A549 (cell line): ENCODE measurements around the gene POP4. TPM values are rescaled to one million over a fixed set of nuclear protein-coding genes. Genes with fewer than 3 reads are reported as not detected.

Experiments used
- ATAC-seq, 2 experiments: fragments of 200-7000 bp in 1 of 2; fragments of >200 bp in 1 of 2; cut with Nextera tagmentation in 1 of 2; cut with Tn5 transposase in 1 of 2; 3 replicates each; pipeline versions ENCODE4 v1.8.0 to v1.9.1; 2018 to 2020; ENCODE audit warnings: mild to moderate bottlenecking in 1 of 2, moderate library complexity in 1 of 2
- CTCF ChIA-PET: fragments of 300-600 bp; sonication (Branson Sonifier 250); formaldehyde crosslinking; extraction: SDS; loops from one replicate; lab custom pipeline; 2021; ENCODE audit warnings: antibody characterized with exemption, inconsistent platforms; lab: Yijun Ruan, JAX
- POLR2A ChIA-PET: fragments of 350-600 bp; formaldehyde crosslinking; extraction: SDS; loops from one replicate; lab custom pipeline; 2021; ENCODE audit warnings: antibody characterized with exemption, inconsistent platforms; lab: Yijun Ruan, JAX
- DNase-seq, 2 experiments: peaks; one replicate each; pipeline versions ENCODE4 v3.0.0 to v3.0.0-alpha.2; 2011 to 2016; ENCODE audit warnings: low read depth in 1 of 2, low spot score in 1 of 2
- FAIRE-seq: peaks from 2 replicates; lab custom pipeline; 2011; peaks lifted over from hg19 to GRCh38; lab: Jason Lieb, UNC
- H3K27ac ChIP-seq, 2 experiments: fragments of >200 bp; sonication (Bioruptor Twin); formaldehyde crosslinking; 3 replicates each; pipeline ENCODE4 v1.5.1; 2016 to 2017
- H3K4me1 ChIP-seq: fragments of >200 bp; sonication (Bioruptor Twin); formaldehyde crosslinking; 3 replicates; pipeline ENCODE4 v1.6.1; 2016
- H3K4me2 ChIP-seq: fragments of >200 bp; sonication (Bioruptor Twin); formaldehyde crosslinking; 3 replicates; pipeline ENCODE4 v1.6.1; 2016
- H3K4me3 ChIP-seq: fragments of >200 bp; sonication (Bioruptor Twin); formaldehyde crosslinking; 3 replicates; pipeline ENCODE4 v1.5.1; 2016
- H3K9me3 ChIP-seq: fragments of >200 bp; sonication (Bioruptor Twin); formaldehyde crosslinking; 3 replicates; pipeline ENCODE4 v1.6.1; 2016
- CEBPB ChIP-seq, 2 experiments: fragments of >200 bp in 1 of 2; sonication (Bioruptor Twin) in 1 of 2; formaldehyde crosslinking in 1 of 2; IDR thresholded peaks; 2 replicates each; pipeline ENCODE4 v1.6.1; 2012 to 2016
- CHD2 ChIP-seq: fragments of 150-350 bp; IDR thresholded peaks from 2 replicates; pipeline ENCODE4 v1.6.1; 2014; ENCODE audit warnings: low read length; ENCODE audit not compliant: partially characterized antibody
- CHD4 ChIP-seq: fragments of 200-600 bp; sonication (generic); IDR thresholded peaks from 2 replicates; pipeline ENCODE4 v1.6.1; 2016; ENCODE audit warnings: antibody characterized with exemption, mild to moderate bottlenecking, borderline replicate concordance
- E2F6 ChIP-seq: IDR thresholded peaks from 2 replicates; pipeline ENCODE4 v1.6.1; 2012; ENCODE audit warnings: low read depth, borderline replicate concordance
- ELK1 ChIP-seq: fragments of 150-350 bp; IDR thresholded peaks from 2 replicates; pipeline ENCODE4 v1.6.1; 2014; ENCODE audit warnings: low read depth, mild to moderate bottlenecking, low read length
- JUN ChIP-seq, 2 experiments: fragments of >200 bp; sonication (Bioruptor Twin); formaldehyde crosslinking; IDR thresholded peaks; 2 replicates in 1 of 2; 3 replicates in 1 of 2; pipeline ENCODE4 v1.6.1; 2016 to 2017
- MAFK ChIP-seq: fragments of 450-650 bp; IDR thresholded peaks from 2 replicates; pipeline ENCODE4 v1.6.1; 2014; ENCODE audit not compliant: partially characterized antibody
- MAZ ChIP-seq: fragments of 150-350 bp; IDR thresholded peaks from 2 replicates; pipeline ENCODE4 v1.6.1; 2014; ENCODE audit warnings: antibody characterized with exemption, low read depth, low read length, borderline replicate concordance
- NFE2L2 ChIP-seq: fragments of 150-350 bp; conservative IDR thresholded peaks from 2 replicates; pipeline ENCODE4 v1.6.1; 2014; ENCODE audit warnings: low read length
- NPAS2 ChIP-seq: fragments of 250-450 bp; sonication (Bioruptor Pico); IDR thresholded peaks from 2 replicates; pipeline ENCODE4 v1.8.0; 2022; ENCODE audit warnings: mild to moderate bottlenecking, moderate library complexity, borderline replicate concordance
- PHF8 ChIP-seq: fragments of 200-600 bp; sonication (generic); IDR thresholded peaks from 2 replicates; pipeline ENCODE4 v1.6.1; 2016; ENCODE audit warnings: low read depth, mild to moderate bottlenecking, antibody characterized with exemption, moderate library complexity, borderline replicate concordance
- POLR2AphosphoS2 ChIP-seq: conservative IDR thresholded peaks from 2 replicates; pipeline ENCODE4 v1.6.1; 2012; ENCODE audit warnings: low read length, improper control_type of control experiment, inconsistent platforms
- RARB ChIP-seq: fragments of 250-450 bp; sonication (Bioruptor Pico); IDR thresholded peaks from 2 replicates; pipeline ENCODE4 v1.8.0; 2021; ENCODE audit warnings: mild to moderate bottlenecking, moderate library complexity
- SMC3 ChIP-seq: fragments of >200 bp; sonication (Bioruptor Twin); formaldehyde crosslinking; IDR thresholded peaks from 3 replicates; pipeline ENCODE4 v1.6.1; 2018; ENCODE audit warnings: inconsistent platforms
- TP53 ChIP-seq: fragments of 250-450 bp; sonication (Bioruptor Pico); IDR thresholded peaks from 2 replicates; pipeline ENCODE4 v1.5.0; 2021; ENCODE audit warnings: mild to moderate bottlenecking, moderate library complexity
- USF2 ChIP-seq: fragments of 450-650 bp; IDR thresholded peaks from 2 replicates; pipeline ENCODE4 v1.6.1; 2014; ENCODE audit warnings: antibody characterized with exemption
- ZFP36 ChIP-seq: fragments of 450-650 bp; IDR thresholded peaks from 2 replicates; pipeline ENCODE4 v1.6.1; 2014; ENCODE audit warnings: borderline replicate concordance; ENCODE audit not compliant: partially characterized antibody
- ZSCAN20 ChIP-seq: fragments of 250-450 bp; sonication (Bioruptor Pico); IDR thresholded peaks from 2 replicates; pipeline ENCODE4 v1.8.0; 2022; ENCODE audit warnings: mild to moderate bottlenecking, moderate library complexity
- WGBS: methylation state at CpG from one replicate; pipeline ENCODE4 v1.1.6; 2017; ENCODE audit errors: missing lambda C conversion rate; 5-methylcytosine and 5-hydroxymethylcytosine counted together
- polyA plus RNA-seq, 4 experiments: library from polyadenylated mRNA; depleted of rRNA in 3 of 4; stranded (reverse); fragments of >200 nt; fragmentation: RNase III in 1 of 4; extraction: RNeasy Plus Mini Kit Qiagen cat#74134 plus additional on column Dnase treatment in 1 of 4; gene quantifications; 2 replicates in 3 of 4; 3 replicates in 1 of 4; pipeline ENCODE4 v1.2.3, GENCODE V29; 2011 to 2017

Gene POP4
- polyA plus RNA-seq, 2 of the 4 experiments (the other 2 are of a cell fraction), result 202 to 208 TPM

GRCh38 chr19:29617366-29618266, 11.5 kb downstream of the POP4 start:
- Histone ChIP-seq H3K27ac (no peak overlapping the region), H3K4me1 (no peaks in the 10 kb centered on the region), H3K4me2 (no peak overlapping the region), H3K9me3 (no peaks in the 10 kb centered on the region), H3K4me3 (no peak overlapping the region)
- FAIRE-seq (no peak), DNase-seq (no peak), ATAC-seq (peak in 1 of 2 experiments; percentile 6; a peak in 2 of 6 replicates)
- 69% methylated on average over 15 of the region's 16 CpGs for WGBS
- POLR2A ChIA-PET, result interaction anchor here (0.7 to 3.0 kb wide), 3 partner anchors 11 to 99 kb away, joined by 3 to 18 read pairs (median 5); partner anchors contain the start of genes C19orf12 and POP4
- CTCF ChIA-PET, result interaction anchor here (0.8 to 15.9 kb wide), 9 partner anchors 7 to 1052 kb away, joined by 3 to 282 read pairs (median 4); partner anchors contain the start of genes C19orf12 and POP4
- no peak for TF ChIP-seq TP53 (CRISPR knock-in tag)
- no peak for TF ChIP-seq ELK1
- TF ChIP-seq E2F6, result no peak
- TF ChIP-seq PHF8, result no peak
- TF ChIP-seq CHD4, result no peak
- TF ChIP-seq CHD2, result no peak
- TF ChIP-seq MAZ, result no peak
- no peak for TF ChIP-seq JUN (IDR thresholded peaks at IDR 0.05)
- TF ChIP-seq SMC3, result no peak
- TF ChIP-seq NFE2L2, result no peak

- Histone ChIP-seq H3K4me1 (no peaks in the 10 kb centered on the region), H3K4me3 (no peak overlapping the region), H3K27ac (no peak overlapping the region), H3K4me2 (no peak overlapping the region), H3K9me3 (no peaks in the 10 kb centered on the region)
- TF ChIP-seq POLR2AphosphoS2 (no peak), CEBPB (IDR thresholded peaks at IDR 0.05) (no peak), MAFK (no peak), TP53 (CRISPR knock-in tag) (no peak), RARB (CRISPR knock-in tag) (no peak), ZFP36 (no peak)
- ATAC-seq (no peak), DNase-seq (no peak), FAIRE-seq (no peak)
- ChIA-PET POLR2A (interaction anchor here (3.0 kb wide), 1 partner anchor 12 kb away, joined by 18 read pairs; the partner anchor contains the start of gene POP4), CTCF (interaction anchor here (2.5 to 15.9 kb wide), 3 partner anchors 8 to 97 kb away, joined by 7 to 282 read pairs (median 97); partner anchors contain the start of genes C19orf12 and POP4)
- whole genome bisulfite sequencing, result 57% methylated on average over 7 of the region's 7 CpGs
Observed at GRCh38 chr19:29618434-29618833, 12.4 kb downstream of the POP4 start.

GRCh38 chr19:29618871-29619270, 12.8 kb downstream of the POP4 start:
- no peak overlapping the region for H3K27ac ChIP-seq
- DNase-seq (no peak), FAIRE-seq (no peak), ATAC-seq (no peak; a peak in 1 of 6 replicates)
- TF ChIP-seq USF2, result no peak
- no peak for TF ChIP-seq ELK1
- TF ChIP-seq MAFK, result no peak
- TF ChIP-seq ZSCAN20 (CRISPR knock-in tag), result no peak
- no peak for TF ChIP-seq NPAS2 (CRISPR knock-in tag)
- no peaks in the 10 kb centered on the region for H3K9me3 ChIP-seq
- 59% methylated on average over 7 of the region's 7 CpGs for whole genome bisulfite sequencing
- CTCF ChIA-PET, result interaction anchor here (0.8 to 15.9 kb wide), 7 partner anchors 8 to 255 kb away, joined by 3 to 282 read pairs (median 5); partner anchors contain the start of genes C19orf12 and POP4
- POLR2A ChIA-PET, result interaction anchor here (1.3 to 3.0 kb wide), 2 partner anchors 13 to 98 kb away, joined by 4 to 18 read pairs; partner anchors contain the start of gene POP4
- H3K4me3 ChIP-seq, result no peak overlapping the region
- no peak overlapping the region for H3K4me2 ChIP-seq
- H3K4me1 ChIP-seq, result no peaks in the 10 kb centered on the region
